Measurements from ENCODE around the gene APC2.

The APC2 gene

DNA sequence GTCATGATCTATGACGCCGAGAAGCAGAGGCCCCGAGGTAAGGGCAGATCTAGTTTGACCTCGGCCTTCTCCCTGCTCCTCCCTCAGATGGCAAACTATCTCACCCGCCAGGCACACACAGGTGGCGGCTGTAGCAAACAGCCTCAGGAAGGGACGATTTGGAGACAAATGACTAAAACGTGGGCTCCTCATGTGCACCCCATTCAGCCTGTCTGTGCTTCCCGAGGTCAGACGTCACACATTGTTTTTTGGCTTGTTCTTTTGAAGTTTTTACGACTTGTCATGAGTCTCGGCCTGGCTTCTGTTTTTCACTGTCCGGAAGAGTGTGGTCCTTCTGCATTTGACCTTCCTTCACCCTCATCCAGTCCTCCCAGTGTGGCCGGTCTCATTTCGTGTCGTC, 27.6 kb upstream of the APC2 start:
- intact Hi-C loops (cut with DNase I; ENCODE audit: low total_unique reads): no loop called here
- Histone ChIP-seq H3K4me1 (peaks cover 0 to 11% (median 6%) of the 10 kb centered on the region in 4 donors), H3K27ac (no peak overlapping the region), H3K4me3 (no peak overlapping the region), H3K36me3 (peaks cover 66 to 94% (median 94%) of the 10 kb centered on the region in 3 donors), H3K27me3 (no peaks in the 10 kb centered on the region), H3K9me3 (no peaks in the 10 kb centered on the region)
- DNase-seq: no peak
- TF ChIP-seq, protein P1, sequence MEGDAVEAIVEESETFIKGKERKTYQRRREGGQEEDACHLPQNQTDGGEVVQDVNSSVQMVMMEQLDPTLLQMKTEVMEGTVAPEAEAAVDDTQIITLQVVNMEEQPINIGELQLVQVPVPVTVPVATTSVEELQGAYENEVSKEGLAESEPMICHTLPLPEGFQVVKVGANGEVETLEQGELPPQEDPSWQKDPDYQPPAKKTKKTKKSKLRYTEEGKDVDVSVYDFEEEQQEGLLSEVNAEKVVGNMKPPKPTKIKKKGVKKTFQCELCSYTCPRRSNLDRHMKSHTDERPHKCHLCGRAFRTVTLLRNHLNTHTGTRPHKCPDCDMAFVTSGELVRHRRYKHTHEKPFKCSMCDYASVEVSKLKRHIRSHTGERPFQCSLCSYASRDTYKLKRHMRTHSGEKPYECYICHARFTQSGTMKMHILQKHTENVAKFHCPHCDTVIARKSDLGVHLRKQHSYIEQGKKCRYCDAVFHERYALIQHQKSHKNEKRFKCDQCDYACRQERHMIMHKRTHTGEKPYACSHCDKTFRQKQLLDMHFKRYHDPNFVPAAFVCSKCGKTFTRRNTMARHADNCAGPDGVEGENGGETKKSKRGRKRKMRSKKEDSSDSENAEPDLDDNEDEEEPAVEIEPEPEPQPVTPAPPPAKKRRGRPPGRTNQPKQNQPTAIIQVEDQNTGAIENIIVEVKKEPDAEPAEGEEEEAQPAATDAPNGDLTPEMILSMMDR (IDR thresholded peaks at IDR 0.05): no peak

DNA sequence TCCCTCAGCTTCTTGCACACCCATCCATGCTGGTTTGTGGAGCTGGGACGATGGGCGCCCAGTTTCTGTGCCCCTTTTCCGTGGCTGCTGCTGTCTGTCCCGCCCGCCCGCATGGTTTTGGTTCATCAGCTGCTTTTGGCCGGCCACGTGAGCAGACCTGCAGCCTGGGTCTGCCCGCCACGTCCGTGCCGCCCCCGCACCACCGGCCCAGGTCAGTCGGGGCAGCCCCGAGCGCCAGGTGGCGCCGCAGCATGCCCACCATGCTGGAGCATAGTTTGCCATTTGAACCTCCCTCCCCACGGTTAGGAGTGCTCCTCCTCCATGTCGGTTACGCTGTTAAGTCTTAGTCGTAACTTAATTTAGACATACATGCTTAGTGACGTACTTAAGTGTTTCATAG, 27.0 kb upstream of the APC2 start:
- Histone ChIP-seq H3K4me1 (peaks cover 0 to 5% (median 2%) of the 10 kb centered on the region in 4 donors), H3K27ac (no peak overlapping the region), H3K27me3 (no peaks in the 10 kb centered on the region), H3K4me3 (no peak overlapping the region), H3K9me3 (no peaks in the 10 kb centered on the region), H3K36me3 (peaks cover 66 to 95% (median 94%) of the 10 kb centered on the region in 3 donors)
- peak in 1 of 2 donors; percentile 60 for DNase-seq
- intact Hi-C loops (cut with DNase I; ENCODE audit: low total_unique reads): no loop called here
- TF ChIP-seq, protein P1 (IDR thresholded peaks at IDR 0.05): no peak

DNA sequence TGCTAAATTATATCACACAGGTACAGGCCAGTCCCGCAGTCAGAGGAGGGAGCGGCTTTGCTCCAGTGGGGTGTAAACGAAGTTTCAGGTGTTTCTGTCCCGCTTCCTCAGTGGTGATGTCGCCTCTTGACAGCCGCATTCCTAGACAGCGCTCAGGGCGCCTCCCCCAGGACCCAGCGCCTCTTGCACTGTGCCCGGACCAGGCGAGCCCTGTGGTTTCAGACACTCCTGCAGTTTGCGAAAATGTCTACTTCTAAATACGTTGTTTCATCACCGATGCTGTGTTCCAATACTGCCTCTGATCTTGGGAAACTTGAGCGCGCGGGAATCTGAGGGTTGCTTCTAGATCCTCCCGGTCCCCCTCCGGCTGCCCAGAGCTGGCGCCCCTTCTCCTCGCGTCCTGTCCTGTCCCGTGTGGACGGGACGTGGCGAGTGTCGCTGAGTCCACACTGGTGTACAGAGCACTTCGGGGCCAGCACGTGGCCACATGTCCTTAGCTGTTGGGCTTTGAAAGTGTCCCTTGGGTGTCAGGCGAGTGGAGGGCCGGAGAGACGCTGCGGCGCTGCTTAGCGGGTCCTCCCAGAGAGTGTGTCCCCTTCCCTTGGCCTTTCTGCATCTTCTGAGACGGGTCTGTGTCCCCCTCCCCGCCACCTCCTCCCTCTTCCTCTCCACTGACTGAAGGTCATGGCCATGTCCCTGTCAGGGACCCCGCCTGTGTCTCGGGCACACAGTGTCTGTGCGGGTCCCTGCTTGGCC, 26.3 kb upstream of the APC2 start:
- DNase-seq: no peak
- H3K27ac ChIP-seq: no peak overlapping the region
- no peaks in the 10 kb centered on the region for H3K9me3 ChIP-seq
- H3K4me1 ChIP-seq: no peaks in the 10 kb centered on the region
- no peak overlapping the region for H3K4me3 ChIP-seq
- intact Hi-C loops (cut with DNase I; ENCODE audit: low total_unique reads): no loop called here
- TF ChIP-seq, protein P1 (IDR thresholded peaks at IDR 0.05): no peak
- peaks cover 66 to 95% (median 94%) of the 10 kb centered on the region in 3 donors for H3K36me3 ChIP-seq
- H3K27me3 ChIP-seq: no peaks in the 10 kb centered on the region

DNA sequence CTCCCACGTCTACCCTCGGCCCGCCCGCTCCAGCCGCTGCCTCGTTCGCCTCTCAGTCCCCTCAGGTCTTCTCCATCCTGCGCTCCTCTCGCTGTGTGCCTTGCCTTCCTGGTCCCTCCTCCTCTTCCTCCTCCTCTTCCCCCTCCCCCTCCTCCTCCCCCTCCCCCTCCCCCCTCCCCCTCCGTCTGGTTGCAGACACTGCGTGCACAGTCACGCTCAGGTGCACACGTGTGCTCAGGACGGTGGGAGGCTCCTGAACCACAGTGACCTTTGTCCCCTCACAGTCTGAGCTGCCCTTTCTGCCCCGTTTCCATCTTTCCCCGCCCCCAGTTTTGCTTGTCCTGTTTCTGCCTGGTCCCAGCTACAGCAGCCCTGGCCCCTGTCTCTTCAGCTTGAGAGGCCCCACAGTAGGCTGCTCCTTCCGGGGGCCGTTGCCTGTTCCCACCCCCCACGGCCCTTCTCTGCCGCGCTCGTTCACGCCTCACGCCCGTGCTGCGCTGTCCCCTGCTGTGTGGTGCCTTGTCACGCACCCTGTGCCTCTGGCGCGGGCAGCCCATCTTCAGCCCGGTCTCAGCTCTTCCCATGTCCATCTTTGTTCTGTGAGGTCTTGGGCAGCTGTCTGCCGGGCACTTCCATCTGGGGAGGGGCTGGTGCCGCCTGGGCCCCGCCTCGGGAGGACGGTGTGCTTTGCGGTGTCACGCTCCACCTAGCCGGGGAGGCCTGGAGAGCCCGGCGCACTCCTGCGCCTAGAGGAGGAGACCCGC, 25.5 kb upstream of the APC2 start:
- Histone ChIP-seq H3K36me3 (peaks cover 64 to 95% (median 94%) of the 10 kb centered on the region in 3 donors), H3K27ac (no peak overlapping the region), H3K9me3 (no peaks in the 10 kb centered on the region), H3K4me1 (no peaks in the 10 kb centered on the region), H3K27me3 (no peaks in the 10 kb centered on the region), H3K4me3 (no peak overlapping the region)
- TF ChIP-seq, protein P1 (IDR thresholded peaks at IDR 0.05): no peak
- DNase-seq: peak in 1 of 2 donors; percentile 62
- intact Hi-C loops (cut with DNase I; ENCODE audit: low total_unique reads): no loop called here

DNA sequence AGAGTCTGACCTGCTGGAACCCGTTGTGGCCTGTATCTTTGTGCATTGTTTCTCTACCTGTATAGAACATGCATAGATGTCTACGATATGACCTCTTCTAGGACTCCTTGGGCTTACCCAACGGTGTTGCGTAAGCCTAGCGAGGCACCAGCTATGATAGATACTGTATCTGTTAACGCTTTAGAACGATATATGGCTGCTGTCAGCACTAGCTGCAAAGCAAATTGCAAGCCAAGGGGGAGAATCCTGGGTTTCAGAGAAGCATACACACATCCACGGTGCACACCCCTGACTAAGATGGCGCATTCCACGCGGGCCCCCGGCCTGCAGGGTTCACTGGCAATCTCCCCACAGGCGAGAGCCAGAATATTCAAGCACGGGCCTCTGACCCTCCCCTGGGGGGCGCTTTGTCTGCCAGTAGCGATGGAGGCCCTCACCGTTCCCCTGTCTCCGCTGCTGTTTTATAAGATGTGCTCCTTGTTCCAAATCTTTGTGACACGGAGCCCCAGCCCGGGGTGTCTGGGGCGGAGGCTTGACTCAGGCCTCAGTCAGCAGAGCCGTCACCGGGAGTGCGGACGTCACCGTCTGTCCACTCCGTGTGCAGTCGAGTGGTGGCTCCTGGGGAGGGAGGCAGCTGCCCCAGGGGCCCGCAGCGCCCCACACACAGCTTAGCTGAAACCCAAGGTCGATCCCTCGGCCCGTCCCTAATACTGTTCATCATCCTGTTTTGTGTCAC, 24.7 kb upstream of the APC2 start:
- Histone ChIP-seq H3K36me3 (peaks cover 70 to 99% (median 97%) of the 10 kb centered on the region in 3 donors), H3K4me1 (no peaks in the 10 kb centered on the region), H3K9me3 (no peaks in the 10 kb centered on the region), H3K27ac (no peak overlapping the region), H3K27me3 (no peaks in the 10 kb centered on the region), H3K4me3 (no peak overlapping the region)
- DNase-seq: no peak
- intact Hi-C loops (cut with DNase I; ENCODE audit: low total_unique reads): no loop called here
- TF ChIP-seq, protein P1 (IDR thresholded peaks at IDR 0.05): no peak
